ENCODE data around the gene IRX6.

The IRX6 gene

DNA sequence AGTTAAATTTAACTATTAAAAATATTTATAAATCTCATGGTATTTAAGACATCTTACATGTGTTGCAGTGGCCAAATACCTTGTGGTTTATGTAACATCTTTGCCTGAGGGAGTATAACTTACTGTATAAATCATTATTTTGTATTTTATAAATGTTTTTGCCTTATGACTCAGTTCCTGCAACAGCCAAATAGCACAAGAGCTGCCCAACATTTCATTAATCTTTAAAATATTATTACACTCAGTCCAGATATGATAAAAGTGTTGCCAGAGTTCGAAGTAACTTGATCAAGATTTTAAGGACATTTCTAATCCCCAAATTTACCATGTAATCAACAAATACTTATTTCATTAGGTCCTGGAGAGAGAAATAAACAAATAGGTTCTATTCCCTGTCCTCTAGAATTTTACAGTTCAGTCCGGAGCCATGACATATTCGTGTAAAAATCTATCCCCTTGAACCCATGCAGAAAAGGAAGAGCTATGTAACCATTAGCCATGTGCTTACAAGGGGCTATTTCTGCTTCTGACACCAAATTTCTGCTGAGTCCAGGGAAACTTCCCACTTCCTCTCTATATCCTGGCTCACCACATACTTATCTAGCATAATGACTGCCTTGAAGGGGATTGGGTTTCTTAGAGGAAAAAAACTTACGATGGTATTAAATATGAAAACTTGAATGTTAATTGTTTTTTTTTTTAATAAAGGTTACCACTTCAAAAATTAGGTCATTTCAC, 44.0 kb downstream of the IRX6 start:
- DNase-seq (ENCODE audit: low spot score) = peak; percentile 83

DNA sequence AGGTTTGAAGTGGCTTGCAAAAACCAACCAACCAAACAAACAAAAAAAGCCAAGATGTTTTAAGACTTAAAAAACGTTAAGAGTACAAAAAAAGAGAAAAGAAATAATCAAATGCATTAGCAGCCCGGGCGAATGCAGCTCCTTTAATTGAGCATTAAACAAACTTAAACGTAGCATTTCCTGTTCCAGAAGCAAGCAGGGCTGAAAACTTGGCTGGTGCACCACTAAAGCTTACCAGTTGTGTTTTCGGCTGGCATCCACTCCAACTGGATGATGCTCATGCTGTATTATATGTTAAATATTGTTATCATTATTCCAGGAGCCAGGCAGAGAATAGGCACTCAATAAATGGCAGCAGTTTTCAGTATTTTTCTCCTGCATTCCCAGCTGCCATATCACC, 45.1 kb downstream of the IRX6 start:
- no peak for DNase-seq (ENCODE audit: low spot score)

DNA sequence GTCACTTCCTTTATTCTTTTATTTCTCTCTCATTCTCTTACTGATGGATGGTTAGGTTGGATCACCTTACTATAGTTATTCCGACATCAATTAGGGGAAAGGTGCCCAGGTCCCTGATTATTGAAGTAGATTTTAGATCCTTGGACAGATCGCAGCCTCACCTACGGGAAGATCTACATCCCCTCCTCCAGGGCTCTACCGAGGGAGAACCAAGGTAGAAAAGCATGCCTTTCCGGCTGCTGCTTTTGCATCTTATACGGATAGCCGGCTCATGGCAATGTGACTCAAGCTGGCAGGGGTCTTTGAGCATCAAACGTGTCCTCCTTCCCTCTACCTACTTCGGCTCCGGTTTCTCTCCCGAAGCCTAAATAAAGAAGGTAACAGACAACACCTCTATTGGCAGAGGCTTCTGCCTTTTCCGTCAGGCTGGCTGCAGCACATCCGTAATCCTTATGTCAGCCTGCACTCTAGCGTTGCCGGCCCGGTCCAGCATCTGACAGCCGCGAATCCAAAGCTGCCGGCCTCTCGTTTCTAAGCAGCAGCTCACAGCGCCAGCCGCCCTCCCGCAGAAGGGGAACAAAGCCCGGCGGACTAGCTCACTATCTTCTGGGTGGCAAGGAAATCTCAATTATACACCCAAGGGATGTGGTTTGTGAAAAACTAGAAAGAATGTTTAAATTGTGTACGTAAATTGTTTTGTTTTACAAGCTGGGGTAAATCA, 46.9 kb downstream of the IRX6 start:
- DNase-seq (ENCODE audit: low spot score) = peak; percentile 72

DNA sequence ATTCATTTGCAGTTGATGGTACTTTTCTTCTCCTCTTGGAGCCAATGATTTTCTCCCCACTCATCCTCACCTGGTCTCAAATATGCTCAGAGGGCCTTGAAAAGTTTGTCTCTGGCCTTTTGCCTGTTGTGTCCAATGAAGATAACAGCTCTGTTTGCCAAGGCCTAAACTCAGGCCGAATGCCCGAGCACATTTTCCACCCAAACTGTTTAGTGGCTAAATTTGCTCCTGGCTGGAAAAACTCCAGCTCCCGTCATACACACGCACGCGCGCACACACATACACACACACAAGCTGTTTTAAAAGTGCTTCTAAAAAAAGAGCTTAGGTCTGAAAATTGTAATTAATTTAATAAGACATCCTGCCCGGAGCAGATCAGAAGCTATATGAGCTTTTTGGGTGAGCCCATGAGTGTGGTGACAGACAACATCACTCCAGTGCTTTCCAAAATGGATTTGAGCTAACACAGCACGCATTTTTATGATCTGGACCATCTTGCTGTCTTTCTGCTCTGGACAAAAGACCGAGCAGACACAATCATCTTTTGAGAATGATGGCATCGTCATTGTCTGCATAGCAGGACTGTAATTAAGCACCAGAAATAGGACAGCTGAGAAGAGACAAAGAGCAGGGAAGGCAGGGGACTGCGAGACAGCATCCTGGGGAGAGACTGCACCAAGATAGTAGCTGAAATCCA, 48.9 kb downstream of the IRX6 start:
- DNase-seq (ENCODE audit: low spot score) = no peak

DNA sequence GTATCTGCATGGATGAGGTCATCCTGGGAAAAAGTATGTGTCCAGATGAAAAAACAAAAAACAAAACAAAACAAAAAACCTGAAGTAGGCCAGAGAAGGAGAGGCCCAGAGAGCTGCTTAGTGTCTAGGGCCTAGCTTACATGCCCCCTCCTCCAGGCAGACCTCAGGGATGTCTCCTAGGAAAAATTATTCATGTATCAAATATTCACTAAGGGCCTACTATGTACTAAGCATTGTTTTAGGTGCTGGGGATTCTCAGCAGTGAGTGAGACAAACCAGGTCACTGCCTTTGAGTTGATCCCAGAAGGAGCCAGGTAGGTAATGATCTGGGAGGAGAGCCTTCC, 49.5 kb downstream of the IRX6 start:
- DNase-seq (ENCODE audit: low spot score) = no peak

DNA sequence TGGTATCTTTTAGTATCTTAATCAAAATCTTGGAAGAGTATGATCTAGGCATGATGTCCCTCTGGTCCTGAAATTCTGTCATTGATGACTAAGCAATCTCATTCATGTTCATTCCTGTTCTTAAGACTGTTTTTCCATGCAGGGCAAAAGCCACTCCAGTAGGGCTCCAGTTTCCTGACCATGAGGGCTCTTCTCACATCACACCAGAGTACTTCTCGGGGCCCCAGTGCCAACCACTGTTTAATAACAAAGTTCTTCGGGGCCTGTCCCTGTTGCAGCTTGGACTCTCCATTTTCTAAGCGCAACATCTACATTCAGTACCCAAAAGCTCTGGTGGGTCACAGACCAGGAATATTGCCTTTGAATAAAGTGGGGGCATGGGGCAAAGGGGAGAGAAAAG, 52.0 kb downstream of the IRX6 start:
- no peak for DNase-seq (ENCODE audit: low spot score)

DNA sequence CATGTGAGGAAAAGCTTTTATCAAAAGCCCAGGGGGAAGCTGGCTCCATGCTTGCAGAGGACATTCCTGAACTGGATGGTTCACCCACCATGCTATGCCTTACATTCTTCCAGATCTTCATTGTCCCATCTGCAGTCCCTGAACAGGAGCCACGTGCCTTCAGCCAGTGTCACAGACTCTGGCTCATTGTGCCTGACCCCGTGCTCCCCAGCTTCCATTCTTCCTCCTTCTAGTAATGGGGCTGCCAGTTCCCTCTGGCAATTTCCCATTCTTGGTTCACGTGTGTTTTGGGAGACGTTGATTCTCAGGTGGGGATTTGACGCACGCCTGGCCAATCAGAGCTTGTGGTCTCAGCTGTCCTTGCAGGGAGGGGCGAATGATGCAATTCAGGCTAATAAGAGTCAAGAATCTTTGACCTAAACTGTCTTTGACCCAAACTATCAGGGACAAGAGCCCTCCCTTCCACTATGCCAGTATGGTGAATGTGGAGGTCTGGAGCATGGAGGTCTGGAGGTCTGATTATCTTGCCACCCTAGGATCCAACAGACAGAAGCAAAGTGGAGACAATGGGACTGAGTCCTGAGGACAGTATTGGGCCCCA, 52.7 kb downstream of the IRX6 start:
- no peak for DNase-seq (ENCODE audit: low spot score)

DNA sequence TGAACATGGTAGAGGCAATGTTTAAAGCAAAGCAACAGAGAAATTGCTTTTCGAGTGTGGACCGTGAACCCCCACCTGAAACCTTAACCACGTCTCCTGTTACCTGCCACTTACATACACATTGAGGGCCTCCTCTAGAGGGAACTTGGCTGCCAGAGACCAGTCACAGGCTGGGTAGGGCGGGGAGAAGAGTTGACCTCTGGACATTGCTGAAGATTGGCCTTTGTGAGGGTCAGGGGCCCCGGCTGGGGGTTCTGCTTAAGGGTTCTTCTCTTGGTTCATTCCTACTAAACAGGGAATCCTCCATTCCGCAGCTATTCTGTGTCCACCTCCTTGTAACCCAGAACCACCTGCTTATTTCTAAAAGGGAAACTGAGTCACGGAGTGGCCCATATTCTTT, 53.8 kb downstream of the IRX6 start:
- DNase-seq (ENCODE audit: low spot score) = no peak

DNA sequence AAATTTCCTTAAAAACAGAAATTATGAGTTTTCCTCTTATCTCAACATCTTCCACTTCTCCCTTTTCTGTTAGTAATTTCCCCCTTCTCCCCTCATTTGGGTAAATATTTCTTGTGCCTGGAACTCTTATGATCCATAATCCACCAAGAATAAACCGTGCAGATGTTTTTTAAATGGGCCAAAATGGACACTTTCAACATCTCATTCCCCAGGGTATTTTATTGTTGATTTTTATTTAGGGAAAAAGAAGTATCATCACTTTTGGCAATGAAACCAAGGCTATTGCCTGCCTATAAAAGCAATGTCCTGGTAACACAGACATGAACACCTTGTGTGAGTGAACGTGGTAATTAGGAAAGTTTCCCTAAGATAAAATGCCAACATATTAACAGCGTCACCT, 54.6 kb downstream of the IRX6 start:
- DNase-seq (ENCODE audit: low spot score) = no peak

DNA sequence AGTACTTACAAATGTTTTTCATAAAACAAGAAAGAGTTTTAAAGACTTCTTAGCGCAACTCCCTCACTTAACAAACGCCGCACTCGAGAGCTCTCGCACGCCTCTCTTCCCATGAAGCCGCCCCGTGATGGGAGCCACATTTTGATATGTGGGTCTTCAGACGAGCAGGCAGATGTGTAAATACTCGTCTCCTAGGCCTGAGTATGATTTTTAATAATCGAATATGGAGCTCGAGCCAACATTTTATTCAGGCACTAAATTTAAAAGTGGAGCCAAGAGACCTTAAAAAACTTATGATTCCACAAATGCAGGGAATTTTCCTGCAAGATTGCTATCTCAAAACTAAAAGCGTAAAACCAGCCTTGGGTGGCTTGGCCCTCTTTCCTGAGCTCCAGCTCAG, 55.4 kb downstream of the IRX6 start:
- DNase-seq (ENCODE audit: low spot score) = no peak

DNA sequence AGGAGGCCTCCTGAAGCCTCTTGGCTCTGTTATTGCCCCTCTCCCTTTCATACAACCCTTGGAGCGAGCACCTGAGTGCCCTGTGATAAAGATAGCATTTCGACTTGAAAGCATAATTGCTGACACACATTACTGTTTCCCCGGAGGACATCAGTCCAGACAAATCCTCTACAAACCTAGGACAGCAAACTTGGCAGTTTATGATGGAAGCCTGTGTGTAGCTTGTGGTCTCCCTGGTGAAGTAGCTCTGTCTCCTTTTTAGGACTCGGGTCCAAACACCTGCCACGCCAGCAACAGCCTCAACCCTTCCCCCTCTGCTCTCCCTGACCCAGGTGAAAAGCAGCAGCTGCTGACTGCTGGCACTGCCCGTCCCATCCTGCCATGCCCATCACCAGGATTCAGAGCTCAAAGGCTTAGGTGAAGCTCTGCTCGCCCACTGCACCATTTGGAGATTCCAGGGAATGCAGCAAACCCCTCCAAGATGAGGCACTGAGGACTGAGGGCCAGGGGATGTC, 55.9 kb downstream of the IRX6 start:
- no peak for DNase-seq (ENCODE audit: low spot score)

Data from pons (tissue), 1 donor.